Measurements from ENCODE around the gene ZNF701.
"Not testable (repeated sequence)": the region's sequence is repeated elsewhere in the genome, so short reads cannot be mapped to it uniquely, and the experiment has no call there.

The ZNF701 gene

DNA sequence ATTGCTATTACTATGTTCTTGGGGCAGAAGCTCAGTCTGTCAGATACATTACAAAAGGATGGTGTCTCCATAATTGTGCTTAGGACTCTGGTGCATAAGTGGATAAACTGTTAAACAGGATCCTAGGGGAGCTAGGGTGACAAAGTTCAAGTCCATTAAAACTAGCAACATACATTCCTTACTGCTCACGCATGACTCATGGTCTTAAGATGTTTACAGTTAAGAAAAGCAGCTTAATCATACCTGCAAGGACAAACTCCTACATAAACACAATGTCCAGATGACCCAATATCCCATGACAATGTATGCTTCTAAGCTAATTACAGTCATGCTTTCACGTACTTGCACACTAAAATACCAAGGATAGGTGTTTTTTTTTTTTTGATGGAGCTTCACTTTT is 3.5 kb upstream of the ZNF701 start:
- no peak for DNase-seq (ENCODE audit: low read depth)

GRCh38 chr19:52567921-52568320 is 2.2 kb upstream of the ZNF701 start:
- DNase-seq (ENCODE audit: low read depth): no peak

DNA sequence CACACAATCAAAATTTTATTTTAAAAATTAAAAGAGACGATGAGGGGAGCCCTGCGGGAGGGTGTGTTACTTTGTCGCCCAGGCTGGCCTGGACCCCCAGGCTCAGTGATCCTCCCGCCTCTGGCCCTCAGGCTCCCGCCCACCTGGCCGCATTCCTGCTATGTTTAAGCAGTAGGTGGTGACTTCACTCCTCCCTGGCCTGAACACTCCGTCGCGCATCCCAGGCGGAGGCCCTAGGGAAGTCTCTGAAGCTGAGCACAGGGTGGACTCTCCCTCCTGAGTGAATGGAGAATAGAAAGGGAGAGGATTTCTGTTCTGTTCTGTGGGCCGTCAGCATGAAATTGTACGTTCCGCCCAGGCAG is 468 bp upstream of the ZNF701 start:
- not testable (repeated sequence) for DNase-seq (ENCODE audit: low read depth)

DNA sequence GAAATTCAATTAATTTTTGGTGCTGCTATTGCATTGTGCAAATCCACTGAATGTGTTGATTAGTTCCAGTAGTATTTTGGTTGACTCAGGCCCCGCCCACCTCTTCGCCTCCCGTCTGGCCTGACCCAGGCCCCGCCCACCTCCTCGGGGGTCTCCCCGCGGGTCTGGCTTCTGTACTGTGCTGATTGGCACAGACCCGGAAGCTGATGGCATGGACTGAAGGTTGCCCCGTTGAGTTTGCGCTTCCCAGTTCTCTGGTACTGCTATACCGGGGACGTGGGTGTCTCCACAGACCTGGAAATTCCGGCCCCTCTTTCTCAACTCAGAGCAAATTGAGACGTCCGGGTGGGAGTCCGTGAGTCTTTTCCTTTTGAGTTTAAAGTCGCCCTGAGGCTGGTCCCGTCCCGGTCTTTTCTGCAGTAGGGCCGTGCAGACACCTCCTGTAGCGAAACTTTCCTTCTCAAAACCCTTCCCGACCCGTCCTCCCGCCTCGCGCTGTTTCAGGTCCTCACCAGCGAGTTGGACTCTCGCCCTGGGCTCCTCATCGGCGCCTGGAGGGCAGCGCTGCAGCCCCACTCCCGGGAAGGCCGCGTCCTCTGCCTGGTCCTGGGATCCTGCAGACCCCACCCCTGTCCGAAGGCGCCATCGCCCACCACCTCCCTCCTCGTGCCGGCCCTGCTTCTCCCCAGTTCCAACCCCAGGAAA is 14.8 kb downstream of the ZNF701 start:
- no peak for DNase-seq (ENCODE audit: low read depth)

DNA sequence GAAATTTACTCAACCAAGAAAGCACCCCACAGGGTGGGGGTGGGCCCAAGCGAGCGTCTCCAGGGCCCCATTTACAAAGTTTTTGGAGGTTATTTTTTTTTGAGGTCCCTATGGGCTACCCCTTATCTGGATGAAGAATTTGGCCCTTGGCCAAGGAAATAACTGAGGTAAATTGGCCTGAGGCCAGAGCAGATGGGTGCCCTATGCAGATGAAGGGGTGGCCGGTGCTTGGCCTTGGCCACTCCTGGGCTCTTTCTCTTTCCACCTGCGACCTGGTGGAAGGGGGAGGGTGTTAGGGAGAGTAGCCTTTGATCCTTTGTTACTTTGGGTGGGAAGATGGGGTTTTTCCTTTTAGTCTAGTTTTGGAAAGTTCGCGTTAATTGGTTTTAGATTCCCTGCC is 15.5 kb downstream of the ZNF701 start:
- DNase-seq (ENCODE audit: low read depth): no peak

- DNase-seq (ENCODE audit: low read depth): no peak
Measured at GRCh38 chr19:52590728-52591127, 20.6 kb downstream of the ZNF701 start.

- no peak for DNase-seq (ENCODE audit: low read depth)
Measured at GRCh38 chr19:52592301-52592700, 22.2 kb downstream of the ZNF701 start.

DNA sequence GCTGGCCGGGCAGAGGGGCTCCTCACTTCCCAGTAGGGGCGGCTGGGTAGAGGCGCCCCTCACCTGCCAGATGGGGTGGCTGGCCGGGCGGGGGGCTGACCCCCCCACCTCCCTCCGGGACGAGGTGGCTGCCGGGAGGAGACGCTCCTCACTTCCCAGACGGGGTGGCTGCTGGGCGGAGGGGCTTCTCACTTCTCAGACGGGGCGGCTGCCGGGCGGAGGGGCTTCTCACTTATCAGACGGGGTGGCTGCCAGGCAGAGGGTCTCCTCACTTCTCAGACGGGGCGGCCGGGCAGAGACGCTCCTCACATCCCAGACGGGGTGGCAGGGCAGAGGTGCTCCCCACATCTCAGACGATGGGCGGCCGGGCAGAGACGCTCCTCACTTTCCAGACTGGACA is 23.4 kb downstream of the ZNF701 start:
- not testable (repeated sequence) for DNase-seq (ENCODE audit: low read depth)

GRCh38 chr19:52599241-52599640 is 29.2 kb downstream of the ZNF701 start:
- DNase-seq (ENCODE audit: low read depth): no peak

GRCh38 chr19:52600639-52601024 is 30.5 kb downstream of the ZNF701 start:
- no peak for DNase-seq (ENCODE audit: low read depth)

GRCh38 chr19:52601025-52601973 is 31.2 kb downstream of the ZNF701 start:
- peak; percentile 84 for DNase-seq (ENCODE audit: low read depth)

DNA sequence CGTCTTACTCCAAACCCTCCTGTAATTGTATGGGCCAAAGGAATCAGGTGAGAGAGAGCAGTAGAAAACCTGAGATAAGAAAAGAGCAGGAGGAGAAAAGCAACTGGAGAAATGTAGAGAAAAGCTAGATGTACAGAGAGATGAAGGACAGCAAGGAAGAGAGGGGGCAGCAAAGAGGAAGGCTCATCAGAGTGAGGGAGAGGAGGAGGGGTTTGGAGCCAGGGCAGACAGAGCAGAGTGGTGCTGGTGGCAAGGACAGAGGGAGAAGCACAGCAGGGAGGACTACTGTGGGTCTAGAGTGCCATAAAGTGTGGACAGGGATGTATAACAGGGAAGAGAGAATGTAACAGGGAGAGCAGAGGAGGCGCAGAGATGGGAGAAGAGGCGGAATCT is 31.9 kb downstream of the ZNF701 start:
- DNase-seq (ENCODE audit: low read depth): not testable (repeated sequence)

- DNase-seq (ENCODE audit: low read depth): no peak
Measured at GRCh38 chr19:52602941-52603340, 32.9 kb downstream of the ZNF701 start.

DNA sequence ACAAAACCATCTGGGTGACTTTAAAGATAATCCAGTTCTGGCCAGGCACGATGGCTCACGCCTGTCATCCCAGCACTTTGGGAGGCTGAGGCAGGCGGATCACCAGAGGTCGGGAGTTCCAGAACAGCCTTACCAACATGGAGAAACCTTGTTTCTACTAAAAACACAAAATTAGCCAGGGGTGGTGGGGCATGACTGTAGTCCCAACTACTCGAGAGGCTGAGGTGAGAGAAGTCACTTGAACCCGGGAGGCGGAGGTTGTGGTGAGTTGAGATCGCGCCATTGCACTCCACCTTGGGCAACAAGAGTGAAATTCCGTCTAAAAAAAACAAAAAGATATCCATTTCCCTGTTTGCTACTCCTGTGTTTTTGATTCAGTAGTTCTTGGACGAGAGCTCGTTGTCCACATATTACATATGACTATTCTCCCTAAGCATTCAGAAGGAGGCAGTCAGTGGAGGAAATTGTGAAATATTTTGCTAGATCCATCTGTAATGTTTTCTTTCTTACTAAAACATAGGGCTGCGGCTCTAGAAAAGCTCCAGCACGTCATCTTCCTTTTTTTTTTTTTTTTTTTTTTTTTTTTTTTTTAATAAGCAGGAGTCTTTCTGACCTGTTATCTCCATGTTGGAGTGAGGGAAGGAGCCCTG is 33.6 kb downstream of the ZNF701 start:
- DNase-seq (ENCODE audit: low read depth): no peak

DNA sequence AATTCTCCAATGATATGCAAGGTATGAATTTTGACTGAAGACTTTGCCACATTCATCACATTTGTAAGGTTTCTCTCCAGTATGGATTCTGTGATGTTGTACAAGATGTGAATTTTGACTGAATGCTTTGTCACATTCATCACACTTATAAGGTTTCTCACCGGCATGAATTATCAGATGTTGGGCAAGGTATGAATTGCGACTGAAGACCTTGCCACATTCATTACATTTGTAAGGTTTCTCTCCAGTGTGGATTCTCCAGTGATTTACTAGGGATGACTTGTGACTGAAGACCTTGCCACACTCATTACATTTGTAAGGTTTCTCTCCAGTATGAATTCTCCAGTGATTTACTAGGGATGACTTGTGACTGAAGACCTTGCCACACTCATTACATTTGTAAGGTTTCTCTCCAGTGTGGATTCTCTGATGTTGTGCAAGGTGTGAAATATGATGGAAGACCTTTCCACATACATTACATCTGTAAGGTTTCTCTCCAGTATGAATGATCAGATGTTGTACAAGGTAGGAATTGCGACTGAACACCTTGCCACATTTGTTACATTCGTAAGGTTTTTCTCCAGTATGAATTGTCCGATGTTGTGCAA is 43.3 kb downstream of the ZNF701 start:
- no peak for DNase-seq (ENCODE audit: low read depth)

- DNase-seq (ENCODE audit: low read depth): no peak
Measured at GRCh38 chr19:52621376-52621775, 51.3 kb downstream of the ZNF701 start.

DNA sequence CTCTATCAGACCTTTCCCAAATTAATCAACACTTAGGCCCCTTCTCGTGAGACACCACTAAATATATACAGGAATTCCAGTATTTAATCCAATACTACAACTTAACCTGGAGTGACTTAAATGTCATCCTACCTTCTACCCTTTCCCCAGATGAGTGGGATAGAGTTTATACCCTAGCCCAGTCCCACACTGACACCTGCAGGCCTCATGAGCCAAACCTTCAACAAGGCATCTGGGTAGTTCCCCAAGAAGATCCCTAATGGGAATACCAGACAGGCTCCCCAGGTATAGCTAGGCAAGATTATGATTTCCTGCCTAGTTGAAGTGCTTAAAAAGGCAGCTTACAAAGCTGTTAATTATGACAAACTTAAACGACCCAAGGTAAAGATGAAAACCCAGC is 52.2 kb downstream of the ZNF701 start:
- no peak for DNase-seq (ENCODE audit: low read depth)

GRCh38 chr19:52626915-52627314 is 56.8 kb downstream of the ZNF701 start:
- no peak for DNase-seq (ENCODE audit: low read depth)

DNA sequence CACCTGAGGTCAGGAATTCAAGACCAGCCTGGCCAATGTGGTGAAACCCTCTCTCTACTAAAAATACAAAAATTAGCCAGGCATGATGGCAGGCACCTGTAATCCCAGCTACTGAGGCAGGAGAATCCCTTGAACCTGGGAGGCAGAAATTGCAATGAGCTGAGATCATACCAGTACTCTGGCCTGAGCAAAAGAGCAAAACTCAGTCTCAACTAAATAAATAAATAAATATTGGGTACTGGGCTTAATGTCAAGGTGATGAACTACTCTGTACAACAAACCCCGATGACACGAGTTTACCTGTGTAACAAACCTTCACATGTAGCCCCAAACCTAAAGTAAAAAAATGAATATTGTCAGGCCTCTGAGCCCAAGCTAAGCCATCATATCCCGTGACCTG is 57.4 kb downstream of the ZNF701 start:
- not testable (repeated sequence) for DNase-seq (ENCODE audit: low read depth)

GRCh38 chr19:52635786-52636570 is 65.9 kb downstream of the ZNF701 start:
- no peak for DNase-seq (ENCODE audit: low read depth)

All from GM04504 (cell line).